ENCODE measurements around the gene VN1R5. TPM values are rescaled to one million over a fixed set of nuclear protein-coding genes. Genes with fewer than 3 reads are reported as not detected.

VN1R5 gene
- total RNA-seq, 2 donors from 2014 or later = not detected

DNA sequence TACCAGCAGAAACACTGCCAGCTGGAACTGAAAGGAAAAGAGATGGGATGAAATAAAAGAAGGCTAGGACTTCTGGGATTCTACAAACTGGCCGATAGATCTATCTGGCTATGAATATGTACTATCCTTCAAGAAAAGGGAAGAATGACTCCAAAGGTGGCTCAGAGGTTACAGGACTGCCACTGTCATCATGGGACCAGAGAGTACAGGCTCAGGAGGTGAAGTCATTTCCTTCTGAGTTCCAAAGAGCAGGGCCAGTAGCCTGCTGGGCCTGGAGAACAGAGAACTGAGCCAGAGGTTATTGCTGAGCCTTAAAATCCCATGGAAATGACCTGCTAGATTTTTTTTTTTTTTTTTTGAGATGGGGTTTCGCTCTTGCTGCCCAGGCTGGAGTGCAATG lies 48.2 kb downstream of the VN1R5 start:
- Histone ChIP-seq H3K9ac (ENCODE audit: extremely low read depth, low read length, poor library complexity, severe bottlenecking) (no peak overlapping the region), H3K4me1 (ENCODE audit: control insufficient read depth, insufficient read depth, low read length) (peaks cover 8% of the 10 kb centered on the region), H3K4me3 (ENCODE audit: low read length) (no peak overlapping the region), H3K36me3 (ENCODE audit: control insufficient read depth, insufficient read depth, low read length) (peaks cover 96% of the 10 kb centered on the region), H3K27ac (ENCODE audit: low read depth, low read length) (no peak overlapping the region), H3K9me3 (ENCODE audit: control insufficient read depth, low read length) (no peaks in the 10 kb centered on the region), H3K27me3 (ENCODE audit: control insufficient read depth, insufficient read depth, low read length, poor library complexity, severe bottlenecking) (no peaks in the 10 kb centered on the region)
- no peak overlapping the region for H3K27ac Mint-ChIP-seq
- WGBS, 2 experiments (ENCODE audit: insufficient coverage in 1 of 2, insufficient read length in 1 of 2) = 93 to 100% methylated on average over 1 to 2 of the region's 2 CpGs
- H3K4me1 Mint-ChIP-seq = peaks cover 6% of the 10 kb centered on the region
- TF ChIP-seq, protein P1, sequence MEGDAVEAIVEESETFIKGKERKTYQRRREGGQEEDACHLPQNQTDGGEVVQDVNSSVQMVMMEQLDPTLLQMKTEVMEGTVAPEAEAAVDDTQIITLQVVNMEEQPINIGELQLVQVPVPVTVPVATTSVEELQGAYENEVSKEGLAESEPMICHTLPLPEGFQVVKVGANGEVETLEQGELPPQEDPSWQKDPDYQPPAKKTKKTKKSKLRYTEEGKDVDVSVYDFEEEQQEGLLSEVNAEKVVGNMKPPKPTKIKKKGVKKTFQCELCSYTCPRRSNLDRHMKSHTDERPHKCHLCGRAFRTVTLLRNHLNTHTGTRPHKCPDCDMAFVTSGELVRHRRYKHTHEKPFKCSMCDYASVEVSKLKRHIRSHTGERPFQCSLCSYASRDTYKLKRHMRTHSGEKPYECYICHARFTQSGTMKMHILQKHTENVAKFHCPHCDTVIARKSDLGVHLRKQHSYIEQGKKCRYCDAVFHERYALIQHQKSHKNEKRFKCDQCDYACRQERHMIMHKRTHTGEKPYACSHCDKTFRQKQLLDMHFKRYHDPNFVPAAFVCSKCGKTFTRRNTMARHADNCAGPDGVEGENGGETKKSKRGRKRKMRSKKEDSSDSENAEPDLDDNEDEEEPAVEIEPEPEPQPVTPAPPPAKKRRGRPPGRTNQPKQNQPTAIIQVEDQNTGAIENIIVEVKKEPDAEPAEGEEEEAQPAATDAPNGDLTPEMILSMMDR (conservative IDR thresholded peaks at IDR 0.05) = no peak
- H3K27me3 Mint-ChIP-seq (ENCODE audit: insufficient read depth) = no peaks in the 10 kb centered on the region
- peaks cover 22% of the 10 kb centered on the region for H3K9me3 Mint-ChIP-seq
- no peak overlapping the region for H3K4me3 Mint-ChIP-seq
- peaks cover 92% of the 10 kb centered on the region for H3K36me3 Mint-ChIP-seq (ENCODE audit: low read depth)
- no peak for DNase-seq

Other genes starting within 250 kb of the VN1R5 start
- 10 to 100 TPM; 16.4 to 22.6 TPM for gene ZNF695, start 248.0 kb upstream of the VN1R5 start, total RNA-seq
- gene ZNF670, start 177.3 kb upstream of the VN1R5 start, total RNA-seq = 10 to 100 TPM; 10.9 to 15.7 TPM
- 10 to 100 TPM; 14.3 to 20.6 TPM for gene ZNF669, start 151.7 kb upstream of the VN1R5 start, total RNA-seq
- 100 to 1,000 TPM in 1 of 2 donors, 10 to 100 TPM in 1; 93.3 to 101 TPM for gene ZNF124, start 84.1 kb upstream of the VN1R5 start, total RNA-seq
- 10 to 100 TPM; 63.5 to 65.6 TPM for gene ZNF496, start 75.8 kb downstream of the VN1R5 start, total RNA-seq
- under 1 TPM in 1 of 2 donors, not detected in 1; 0.09 TPM for gene NLRP3, start 160.1 kb downstream of the VN1R5 start, total RNA-seq
- not detected for gene OR2B11, start 202.0 kb downstream of the VN1R5 start, total RNA-seq

All from endodermal cell (in vitro differentiated cells).